RPMI8226 (cell line): Measurements from ENCODE around the gene CCDC171.

ENCODE experiments used
- DNase-seq: peaks from one replicate; pipeline ENCODE4 v3.0.0-alpha.2; 2015

CCDC171 gene

DNA sequence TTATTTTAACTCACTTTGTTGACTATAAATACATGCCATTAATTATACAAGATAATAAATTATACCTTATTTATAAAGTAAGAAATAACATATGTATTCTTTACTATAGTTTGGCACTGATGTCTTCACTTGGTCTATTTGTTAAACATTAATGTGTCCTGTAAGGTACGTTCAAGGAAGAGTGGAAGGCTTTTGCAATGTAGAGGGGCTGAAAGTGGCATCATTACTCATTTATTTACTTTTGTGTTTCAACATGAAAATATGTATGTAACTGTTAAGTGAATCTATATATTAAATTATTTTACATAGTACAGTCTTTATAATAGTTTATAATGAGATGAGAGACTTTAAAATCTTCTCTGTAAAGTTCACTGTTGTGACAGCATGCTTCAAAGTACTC, 348.7 kb downstream of the CCDC171 start:
- DNase-seq: no peak

DNA sequence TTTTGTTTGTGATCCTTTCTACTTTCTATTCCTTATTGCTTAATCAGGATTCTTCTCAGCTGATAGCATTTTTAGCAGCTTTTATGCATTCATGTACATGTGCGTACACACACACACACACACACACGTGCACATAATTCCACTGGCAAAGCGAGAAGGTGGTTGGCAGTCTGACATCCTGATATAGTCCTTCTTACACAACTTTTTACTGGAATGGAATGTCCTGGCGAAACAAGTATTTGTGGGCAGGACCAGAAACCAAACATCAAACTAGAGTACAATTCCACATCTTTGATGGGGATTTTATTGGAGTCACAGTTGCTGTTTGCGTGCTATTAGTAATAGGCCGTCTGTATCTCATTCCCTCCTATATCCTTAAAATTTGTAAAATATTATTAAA, 356.5 kb downstream of the CCDC171 start:
- DNase-seq: no peak

GRCh38 chr9:15915711-15916110, 362.9 kb downstream of the CCDC171 start:
- no peak for DNase-seq

DNA sequence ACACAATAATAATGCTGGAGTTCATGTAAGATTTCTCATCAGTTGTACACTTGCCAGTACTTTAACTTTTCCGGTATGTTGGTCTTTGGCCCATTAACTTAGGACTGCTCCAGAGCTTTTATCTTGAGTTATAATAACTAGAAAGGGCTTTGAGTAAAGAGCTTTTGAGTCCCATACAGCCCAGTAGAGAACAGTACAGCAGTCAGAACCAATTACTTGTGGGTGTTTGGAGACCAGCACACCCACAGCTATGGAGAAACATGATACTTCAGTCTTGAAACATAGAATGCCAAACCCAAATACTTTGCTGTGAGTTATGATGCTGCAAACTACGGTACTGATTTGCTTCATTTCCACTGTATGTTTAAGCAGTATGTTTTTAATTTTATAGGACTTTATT, 374.3 kb downstream of the CCDC171 start:
- no peak for DNase-seq

- DNase-seq: no peak
Observed at GRCh38 chr9:15935661-15936305, 382.9 kb downstream of the CCDC171 start.

GRCh38 chr9:15936306-15936921, 383.6 kb downstream of the CCDC171 start:
- DNase-seq: no peak

- no peak for DNase-seq
Observed at GRCh38 chr9:15942831-15943424, 390.1 kb downstream of the CCDC171 start.

GRCh38 chr9:15944341-15944740, 391.5 kb downstream of the CCDC171 start:
- no peak for DNase-seq

DNA sequence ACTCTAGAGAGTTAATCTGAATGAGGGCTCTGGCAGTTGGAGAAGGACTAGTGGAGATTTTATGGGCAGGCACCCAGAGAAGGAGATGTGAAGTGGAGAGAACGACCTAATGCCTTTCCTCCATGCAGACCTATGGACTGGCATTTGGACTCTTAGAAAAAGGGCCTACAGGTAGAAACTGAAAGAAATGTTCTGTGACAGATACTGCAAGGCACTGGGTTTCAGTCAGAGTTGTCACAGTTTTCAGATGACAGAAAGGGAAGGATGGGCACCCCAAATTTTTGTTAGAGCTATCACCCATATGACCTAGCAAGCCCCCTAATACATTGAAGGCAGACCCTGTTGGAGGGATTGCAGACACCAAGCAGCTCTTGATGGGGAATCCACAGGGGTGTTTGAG, 406.8 kb downstream of the CCDC171 start:
- no peak for DNase-seq

- DNase-seq: no peak
Observed at GRCh38 chr9:15961217-15961616, 408.4 kb downstream of the CCDC171 start.

DNA sequence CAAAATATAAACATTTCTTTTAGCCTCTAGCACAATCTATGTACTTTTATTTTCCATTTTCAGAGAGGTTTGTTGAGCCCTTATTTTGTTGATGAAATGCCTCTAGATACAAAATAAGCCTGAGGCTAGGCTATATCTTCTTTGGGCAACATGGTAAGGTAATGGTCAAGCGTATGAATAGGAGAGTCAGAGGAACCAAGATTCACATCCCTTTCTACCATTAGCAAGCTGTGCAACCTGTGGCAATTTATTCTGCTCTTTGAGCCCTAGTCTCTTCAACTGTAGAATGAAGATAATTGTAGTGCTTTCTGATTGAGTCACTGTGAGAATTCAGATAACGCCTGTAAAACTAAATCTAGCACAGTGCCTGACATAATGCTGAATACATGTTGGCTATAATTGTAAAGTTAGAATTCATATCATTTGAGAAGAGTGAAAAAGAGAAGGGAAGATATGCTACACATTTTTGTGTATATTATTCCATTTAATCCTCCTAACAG, 412.5 kb downstream of the CCDC171 start:
- no peak for DNase-seq

GRCh38 chr9:15966471-15966870, 413.6 kb downstream of the CCDC171 start:
- DNase-seq: no peak

DNA sequence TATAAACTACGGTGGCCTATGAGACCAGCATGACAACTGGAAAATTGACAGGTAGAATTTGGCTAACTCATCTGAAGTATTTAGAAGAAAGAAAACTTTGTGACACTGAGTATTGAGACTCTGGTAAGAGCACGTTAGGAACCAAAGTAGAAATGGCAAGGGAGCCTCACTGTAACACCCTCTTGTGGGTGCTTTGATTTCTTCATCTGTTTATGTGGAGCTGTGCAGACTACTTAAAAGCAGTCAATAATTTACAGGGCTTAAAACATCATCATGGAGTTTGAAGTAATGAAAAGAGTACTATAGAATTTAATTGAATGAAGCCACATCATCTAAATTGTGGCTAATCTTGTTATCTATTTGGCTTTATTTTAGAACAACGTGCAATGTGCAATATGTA, 414.2 kb downstream of the CCDC171 start:
- DNase-seq: no peak

DNA sequence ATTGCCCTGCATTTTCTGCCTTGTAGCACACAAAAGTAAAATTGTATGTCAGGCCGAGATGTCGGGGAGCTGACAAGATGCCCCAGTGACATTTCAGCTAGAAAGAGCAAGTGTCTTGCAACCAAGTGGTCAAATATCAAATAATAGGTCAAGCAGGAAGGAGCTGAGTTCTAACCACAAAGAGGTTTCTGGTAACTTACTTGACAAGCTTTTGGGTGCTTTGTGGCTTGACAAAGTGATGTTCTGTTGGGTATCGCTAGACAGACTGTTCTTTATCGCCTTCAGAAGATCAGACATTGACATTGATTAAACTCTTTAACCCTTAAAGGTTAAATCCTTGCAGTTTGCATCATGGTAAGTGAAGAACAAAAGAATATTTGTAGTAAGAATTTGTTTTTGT, 419.9 kb downstream of the CCDC171 start:
- DNase-seq: no peak

DNA sequence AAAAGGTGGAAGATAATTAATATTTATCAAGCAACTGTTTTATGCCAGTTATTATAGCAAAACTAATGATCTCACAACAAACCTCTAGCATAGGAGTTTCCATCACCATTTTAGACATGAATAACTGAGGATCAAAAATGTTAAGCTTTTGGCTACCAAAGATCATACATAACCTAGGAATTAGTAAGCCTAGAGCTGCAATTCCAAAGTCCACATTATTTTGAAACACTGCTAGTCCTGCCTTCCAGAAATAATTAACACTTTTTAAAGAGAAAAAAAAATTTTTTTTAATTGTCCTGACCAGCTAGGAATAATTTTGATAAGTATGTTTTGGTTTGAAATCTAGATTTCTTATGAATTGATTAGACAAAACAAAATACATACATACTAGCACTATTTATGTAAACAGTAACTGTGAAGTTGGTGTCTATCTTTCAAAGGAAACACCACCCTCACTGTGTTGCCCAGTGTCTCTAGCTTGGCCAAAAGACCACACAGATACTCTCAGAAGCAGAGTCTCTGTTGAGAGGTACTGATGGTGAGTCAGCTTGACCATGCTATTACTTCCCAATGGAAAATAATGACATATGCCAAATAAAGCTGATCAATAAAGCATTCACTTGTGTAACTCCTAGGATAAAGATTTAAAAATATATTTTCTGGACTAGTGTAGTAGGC, 422.4 kb downstream of the CCDC171 start:
- DNase-seq: no peak

DNA sequence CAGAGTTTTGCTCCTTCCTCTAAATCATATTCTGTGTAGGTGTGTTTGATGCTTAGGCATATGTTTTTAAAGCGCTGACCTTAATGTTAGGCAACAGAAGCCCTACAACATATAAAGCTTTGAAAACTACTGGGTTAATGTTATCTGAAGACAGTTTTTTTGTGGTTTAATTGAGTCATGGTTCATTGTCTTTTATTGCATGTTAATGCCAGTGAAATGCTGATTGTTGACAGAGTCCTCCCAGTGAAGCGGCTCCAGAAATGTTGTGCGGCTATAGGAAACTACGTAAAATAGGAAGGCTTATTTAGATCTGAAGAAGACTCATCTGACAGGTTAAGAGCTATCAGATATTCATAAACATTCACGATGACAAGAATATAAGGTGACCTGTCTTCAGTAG, 424.6 kb downstream of the CCDC171 start:
- DNase-seq: no peak

GRCh38 chr9:15982182-15982581, 429.3 kb downstream of the CCDC171 start:
- DNase-seq: no peak

- DNase-seq: no peak
Observed at GRCh38 chr9:15999422-16000339, 446.8 kb downstream of the CCDC171 start.

DNA sequence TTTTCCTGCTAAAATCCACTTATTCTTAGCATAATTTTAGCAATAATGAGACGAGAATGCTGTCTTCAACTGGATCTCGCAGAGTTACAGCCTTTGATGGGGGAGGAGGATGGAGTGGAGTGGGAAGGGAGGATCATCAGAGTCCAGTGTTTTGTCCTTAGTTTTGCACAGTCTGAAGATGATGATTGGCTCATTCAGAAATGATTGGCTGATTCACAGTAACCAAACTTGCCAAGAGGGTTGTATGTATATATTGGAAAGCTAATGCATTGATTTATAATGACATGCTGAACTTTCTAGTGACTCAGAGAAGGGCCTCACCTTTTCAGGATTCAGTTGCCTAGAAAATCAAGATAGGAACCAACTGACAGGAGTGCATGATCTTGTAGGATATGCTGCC, 448.0 kb downstream of the CCDC171 start:
- DNase-seq: no peak

GRCh38 chr9:16001856-16002255, 449.0 kb downstream of the CCDC171 start:
- DNase-seq: no peak

DNA sequence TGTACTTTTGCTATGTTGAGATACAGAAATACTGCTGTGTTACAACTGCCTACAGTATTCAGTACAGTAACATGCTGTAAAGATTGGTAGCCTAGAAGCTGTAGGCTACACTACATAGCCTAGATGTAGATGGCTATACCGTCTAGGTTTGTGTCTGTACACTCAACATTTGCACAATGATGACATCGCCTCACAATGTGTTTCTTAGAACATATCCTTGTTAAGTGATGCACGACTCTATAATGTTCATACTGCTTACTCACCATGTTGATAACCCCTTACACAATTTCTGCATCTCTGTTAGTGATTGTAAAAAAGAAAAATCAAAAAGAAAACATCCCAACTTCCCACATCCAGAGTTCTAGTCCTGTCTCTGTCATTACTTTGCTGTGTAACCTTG, 450.0 kb downstream of the CCDC171 start:
- no peak for DNase-seq

DNA sequence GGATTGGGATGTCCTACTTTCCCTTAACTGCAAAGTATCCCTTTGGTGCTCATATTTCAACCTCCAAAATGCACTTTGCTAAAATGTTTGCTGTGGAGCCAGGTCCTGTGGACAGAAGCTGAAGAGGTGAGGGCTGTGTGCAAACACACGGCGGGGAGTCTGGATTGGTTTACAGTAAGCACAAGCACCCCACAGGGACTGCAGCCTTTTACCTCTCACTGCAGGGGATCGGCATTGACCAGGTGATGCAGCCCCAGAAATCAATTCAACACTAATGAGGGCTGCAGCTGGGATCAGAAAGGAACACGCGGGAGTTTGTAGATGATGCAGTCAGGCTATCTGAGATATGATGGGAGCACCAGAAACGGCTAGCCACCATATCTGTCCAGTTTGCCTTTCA, 450.9 kb downstream of the CCDC171 start:
- DNase-seq: no peak

GRCh38 chr9:16004613-16005012, 451.8 kb downstream of the CCDC171 start:
- no peak for DNase-seq
